ENCODE results near the gene CCM2. TPM values are rescaled to one million over a fixed set of nuclear protein-coding genes. Genes with fewer than 3 reads are reported as not detected.

The CCM2 gene
- polyA plus RNA-seq, 1 donor from 2014 or later: 25.8 TPM

GRCh38 chr7:45035371-45035770, 35.4 kb downstream of the CCM2 start:
- no peaks in the 10 kb centered on the region for H3K27me3 ChIP-seq (ENCODE audit: insufficient read depth, low read depth, low read length)
- H3K4me2 ChIP-seq (ENCODE audit: low read length): no peak overlapping the region
- H3K4me3 ChIP-seq (ENCODE audit: low read length): no peak overlapping the region
- H3K36me3 ChIP-seq (ENCODE audit: insufficient read depth, low read length): no peaks in the 10 kb centered on the region
- H4K20me1 ChIP-seq (ENCODE audit: insufficient read depth): no peaks in the 10 kb centered on the region
- no peaks in the 10 kb centered on the region for H3K9me3 ChIP-seq (ENCODE audit: low read length)
- H3K9ac ChIP-seq (ENCODE audit: low read length): no peak overlapping the region
- no peaks in the 10 kb centered on the region for H3K79me2 ChIP-seq (replicated peaks; ENCODE audit: insufficient read depth, low read length)
- H2AFZ ChIP-seq (ENCODE audit: low read depth, low read length): no peak overlapping the region
- no peak overlapping the region for H3K27ac ChIP-seq (ENCODE audit: low read length)
- no peaks in the 10 kb centered on the region for H3K9me2 ChIP-seq (ENCODE audit: insufficient read depth, low read length)
- TF ChIP-seq REST (IDR thresholded peaks at IDR 0.05; ENCODE audit: borderline replicate concordance): no peak
- no peak for TF ChIP-seq POLR2AphosphoS5 (IDR thresholded peaks at IDR 0.05)
- no peak for TF ChIP-seq RAD21 (conservative IDR thresholded peaks at IDR 0.05)
- no peak for TF ChIP-seq EP300 (conservative IDR thresholded peaks at IDR 0.05; ENCODE audit: poor library complexity, severe bottlenecking)
- TF ChIP-seq SMC3 (conservative IDR thresholded peaks at IDR 0.05; ENCODE audit: poor library complexity): no peak
- no peak for TF ChIP-seq EZH2 (IDR thresholded peaks at IDR 0.05; ENCODE audit: borderline replicate concordance, insufficient read depth, low read length, poor library complexity, severe bottlenecking)
- TF ChIP-seq CTCF (IDR thresholded peaks at IDR 0.05; ENCODE audit: poor library complexity, severe bottlenecking): no peak
- TF ChIP-seq MXI1 (conservative IDR thresholded peaks at IDR 0.05; ENCODE audit: poor library complexity, severe bottlenecking): no peak
- TF ChIP-seq TAF1 (IDR thresholded peaks at IDR 0.05; ENCODE audit: low read depth): no peak
- H3F3A ChIP-seq (ENCODE audit: insufficient read depth, low read length, poor library complexity, severe bottlenecking): no peaks in the 10 kb centered on the region

GRCh38 chr7:45035893-45036292, 35.9 kb downstream of the CCM2 start:
- H2AFZ ChIP-seq (ENCODE audit: low read depth, low read length): no peak overlapping the region
- no peaks in the 10 kb centered on the region for H3K9me2 ChIP-seq (ENCODE audit: insufficient read depth, low read length)
- no peaks in the 10 kb centered on the region for H3F3A ChIP-seq (ENCODE audit: insufficient read depth, low read length, poor library complexity, severe bottlenecking)
- H4K20me1 ChIP-seq (ENCODE audit: insufficient read depth): no peaks in the 10 kb centered on the region
- no peaks in the 10 kb centered on the region for H3K9me3 ChIP-seq (ENCODE audit: low read length)
- H3K9ac ChIP-seq (ENCODE audit: low read length): no peak overlapping the region
- H3K79me2 ChIP-seq (replicated peaks; ENCODE audit: insufficient read depth, low read length): no peaks in the 10 kb centered on the region
- no peaks in the 10 kb centered on the region for H3K27me3 ChIP-seq (ENCODE audit: insufficient read depth, low read depth, low read length)
- H3K36me3 ChIP-seq (ENCODE audit: insufficient read depth, low read length): no peaks in the 10 kb centered on the region
- no peak overlapping the region for H3K4me3 ChIP-seq (ENCODE audit: low read length)
- H3K4me2 ChIP-seq (ENCODE audit: low read length): no peak overlapping the region
- TF ChIP-seq CTCF (IDR thresholded peaks at IDR 0.05; ENCODE audit: poor library complexity, severe bottlenecking) (no peak), MXI1 (conservative IDR thresholded peaks at IDR 0.05; ENCODE audit: poor library complexity, severe bottlenecking) (no peak), RAD21 (conservative IDR thresholded peaks at IDR 0.05) (no peak), EZH2 (IDR thresholded peaks at IDR 0.05; ENCODE audit: borderline replicate concordance, insufficient read depth, low read length, poor library complexity, severe bottlenecking) (no peak), SMC3 (conservative IDR thresholded peaks at IDR 0.05; ENCODE audit: poor library complexity) (no peak), POLR2AphosphoS5 (IDR thresholded peaks at IDR 0.05) (no peak), REST (IDR thresholded peaks at IDR 0.05; ENCODE audit: borderline replicate concordance) (no peak), EP300 (conservative IDR thresholded peaks at IDR 0.05; ENCODE audit: poor library complexity, severe bottlenecking) (no peak), TAF1 (IDR thresholded peaks at IDR 0.05; ENCODE audit: low read depth) (no peak)
- H3K27ac ChIP-seq (ENCODE audit: low read length): no peak overlapping the region
